Measurements from ENCODE around the gene YPEL5. TPM values are rescaled to one million over a fixed set of nuclear protein-coding genes. Genes with fewer than 3 reads are reported as not detected.
"Not testable (repeated sequence)": the region's sequence is repeated elsewhere in the genome, so short reads cannot be mapped to it uniquely, and the experiment has no call there.

YPEL5 gene
- total RNA-seq, 1 experiment from 2014 or later = 53.6 TPM

DNA sequence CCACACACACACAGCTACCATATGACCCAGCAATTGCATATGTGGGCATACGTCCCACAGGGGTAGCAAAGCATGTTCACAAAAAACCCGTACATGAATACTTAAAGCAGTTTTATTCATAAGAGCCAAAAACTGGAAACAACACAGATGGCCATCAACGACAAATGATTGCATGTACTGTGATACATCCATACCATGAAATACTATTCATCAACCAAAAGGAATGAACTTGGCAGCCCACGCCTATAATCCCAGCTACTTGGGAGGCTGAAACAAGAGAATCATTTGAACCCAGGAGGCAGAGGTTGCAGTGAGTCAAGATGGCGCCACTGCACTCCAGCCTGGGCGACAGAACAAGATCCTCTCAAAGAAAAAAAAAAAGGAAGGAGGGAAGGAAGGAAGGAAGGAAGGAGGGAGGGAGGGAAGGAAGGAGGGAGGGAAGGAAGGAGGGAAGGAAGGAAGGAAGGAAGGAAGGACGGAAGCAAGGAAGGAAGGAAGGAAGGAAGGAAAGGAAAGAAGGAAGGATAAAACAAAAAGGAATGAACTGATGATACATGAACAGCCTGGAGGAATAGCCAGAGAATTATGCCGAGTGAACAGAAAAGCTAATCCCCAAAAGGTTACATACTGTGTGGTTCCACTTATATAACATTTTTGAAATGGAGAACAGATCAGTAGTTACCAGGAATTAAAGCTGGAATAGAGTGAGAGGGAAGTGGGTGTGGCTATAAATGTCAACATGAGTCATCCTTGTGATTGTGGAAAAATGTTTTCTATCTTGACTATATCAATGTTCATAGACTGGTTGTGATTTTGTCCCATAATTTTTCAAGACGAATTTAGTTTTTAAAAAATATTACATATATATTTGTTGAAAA lies 19.6 kb upstream of the YPEL5 start:
- in situ Hi-C loops (cut with HindIII; ENCODE audit: low pct_unique_long_range_greater_than_20kb, low sequenced_read_pairs) = no loop called here
- DNase-seq (ENCODE audit: low read depth, low spot score) = peak; percentile 18

DNA sequence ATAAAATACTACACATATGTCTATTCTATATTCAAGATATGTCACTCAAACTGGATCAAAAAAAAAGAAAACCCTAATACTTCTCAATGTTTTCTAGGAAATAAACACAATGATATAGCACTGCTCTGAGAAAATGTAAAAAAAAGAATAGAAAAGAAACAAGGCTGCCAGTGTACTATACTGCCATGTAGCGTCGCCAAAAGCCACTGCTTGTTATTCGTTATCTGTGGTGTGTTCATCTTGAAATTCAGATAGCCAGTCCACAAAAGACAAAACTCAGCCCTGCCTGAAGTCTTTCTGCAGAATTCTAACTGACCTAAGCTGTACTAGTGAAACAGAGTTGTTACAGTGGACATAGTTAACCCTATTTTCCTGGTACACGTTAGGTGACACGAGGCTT lies 12.2 kb upstream of the YPEL5 start:
- in situ Hi-C loops (cut with HindIII; ENCODE audit: low pct_unique_long_range_greater_than_20kb, low sequenced_read_pairs) = no loop called here
- no peak for DNase-seq (ENCODE audit: low read depth, low spot score)

- DNase-seq (ENCODE audit: low read depth, low spot score) = peak; percentile 95
- in situ Hi-C loops (cut with HindIII; ENCODE audit: low pct_unique_long_range_greater_than_20kb, low sequenced_read_pairs) = no loop called here
Measured at GRCh38 chr2:30135541-30135940, 11.3 kb upstream of the YPEL5 start.

DNA sequence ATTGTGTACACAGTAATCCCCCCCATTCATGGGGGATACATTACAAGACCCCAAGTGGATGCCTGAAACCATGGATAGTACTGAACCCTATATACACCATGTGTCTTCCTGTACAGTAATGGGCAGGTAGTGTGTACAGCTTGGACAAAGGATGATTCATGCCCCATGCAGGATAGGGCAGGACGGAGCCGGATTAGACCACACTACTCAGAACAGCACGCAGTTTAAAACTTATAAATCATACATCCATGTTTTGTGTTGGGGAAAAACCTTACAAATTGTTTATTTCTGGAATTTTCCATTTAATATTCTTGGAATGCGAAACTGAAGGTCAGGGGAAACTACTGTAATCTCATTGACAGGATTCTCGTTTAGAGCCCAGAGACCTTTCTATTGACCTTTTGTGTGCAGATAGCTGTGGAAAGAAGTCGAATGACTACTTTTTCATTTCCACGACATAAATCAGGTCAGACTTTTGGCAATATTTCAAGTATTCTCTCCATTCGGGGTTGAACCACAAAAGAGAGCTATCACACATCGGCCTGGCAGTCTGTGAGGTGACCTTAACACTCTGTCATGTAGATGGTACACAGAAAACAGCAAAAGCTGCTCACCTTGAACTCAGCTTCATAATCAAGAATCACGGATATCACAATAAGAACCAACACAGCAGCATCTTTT lies 9.9 kb upstream of the YPEL5 start:
- in situ Hi-C loops (cut with HindIII; ENCODE audit: low pct_unique_long_range_greater_than_20kb, low sequenced_read_pairs) = no loop called here
- peak; percentile 62 for DNase-seq (ENCODE audit: low read depth, low spot score)

GRCh38 chr2:30139131-30139870 lies 7.5 kb upstream of the YPEL5 start:
- DNase-seq (ENCODE audit: low read depth, low spot score) = no peak
- in situ Hi-C loops (cut with HindIII; ENCODE audit: low pct_unique_long_range_greater_than_20kb, low sequenced_read_pairs) = no loop called here

- in situ Hi-C loops (cut with HindIII; ENCODE audit: low pct_unique_long_range_greater_than_20kb, low sequenced_read_pairs) = no loop called here
- DNase-seq (ENCODE audit: low read depth, low spot score) = no peak
Measured at GRCh38 chr2:30141136-30141535, 5.7 kb upstream of the YPEL5 start.

GRCh38 chr2:30144260-30144659 lies 2.5 kb upstream of the YPEL5 start:
- DNase-seq (ENCODE audit: low read depth, low spot score) = no peak
- in situ Hi-C loops (cut with HindIII; ENCODE audit: low pct_unique_long_range_greater_than_20kb, low sequenced_read_pairs) = no loop called here

DNA sequence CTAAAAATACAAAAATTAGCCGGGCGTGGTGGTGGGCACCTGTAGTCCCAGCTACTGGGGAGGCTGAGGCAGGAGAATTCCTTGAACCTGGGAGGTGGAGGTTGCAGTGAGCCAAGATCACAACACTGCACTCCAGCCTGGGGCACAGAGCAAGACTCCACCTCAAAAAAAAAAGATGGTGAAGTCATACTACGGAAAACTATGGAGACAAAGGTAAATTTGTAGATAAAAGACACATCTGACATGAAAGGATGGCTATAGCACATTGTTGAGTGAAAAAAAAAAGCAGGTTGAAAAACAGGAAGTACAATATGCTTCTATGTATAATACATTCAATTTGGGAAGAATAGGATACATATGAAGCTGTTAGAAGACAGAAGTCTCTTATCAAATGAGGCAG lies 1.9 kb upstream of the YPEL5 start:
- DNase-seq (ENCODE audit: low read depth, low spot score); in situ Hi-C loops (cut with HindIII; ENCODE audit: low pct_unique_long_range_greater_than_20kb, low sequenced_read_pairs): not testable (repeated sequence)

DNA sequence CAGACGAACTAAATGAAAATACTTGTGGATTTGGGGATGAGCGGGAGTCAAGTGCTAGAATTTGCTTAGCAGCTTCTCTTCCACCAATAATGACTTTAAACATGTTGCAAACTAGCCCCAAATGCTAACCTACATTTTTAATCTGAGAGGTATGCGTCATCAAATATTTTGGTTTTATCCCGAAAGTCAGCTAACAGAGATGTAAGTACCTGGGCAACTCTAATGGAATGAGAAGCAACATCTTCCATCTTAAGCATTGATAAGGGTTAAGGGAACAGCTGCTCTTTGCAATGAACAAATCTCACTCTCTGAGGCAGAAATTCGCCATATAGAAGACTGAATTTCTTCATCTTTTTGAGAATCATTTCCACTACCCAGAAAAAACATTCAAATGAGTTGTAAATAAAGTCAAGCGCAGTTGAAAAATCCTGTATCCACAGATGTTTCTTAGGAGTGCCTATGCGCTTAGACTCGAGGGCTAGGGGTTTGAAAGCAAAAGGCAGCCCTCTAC lies 926 bp upstream of the YPEL5 start:
- DNase-seq (ENCODE audit: low read depth, low spot score) = peak; percentile 12
- in situ Hi-C loops (cut with HindIII; ENCODE audit: low pct_unique_long_range_greater_than_20kb, low sequenced_read_pairs) = no loop called here

GRCh38 chr2:30147196-30147714 lies 448 bp downstream of the YPEL5 start:
- in situ Hi-C loops (cut with HindIII; ENCODE audit: low pct_unique_long_range_greater_than_20kb, low sequenced_read_pairs) = no loop called here
- no peak for DNase-seq (ENCODE audit: low read depth, low spot score)

DNA sequence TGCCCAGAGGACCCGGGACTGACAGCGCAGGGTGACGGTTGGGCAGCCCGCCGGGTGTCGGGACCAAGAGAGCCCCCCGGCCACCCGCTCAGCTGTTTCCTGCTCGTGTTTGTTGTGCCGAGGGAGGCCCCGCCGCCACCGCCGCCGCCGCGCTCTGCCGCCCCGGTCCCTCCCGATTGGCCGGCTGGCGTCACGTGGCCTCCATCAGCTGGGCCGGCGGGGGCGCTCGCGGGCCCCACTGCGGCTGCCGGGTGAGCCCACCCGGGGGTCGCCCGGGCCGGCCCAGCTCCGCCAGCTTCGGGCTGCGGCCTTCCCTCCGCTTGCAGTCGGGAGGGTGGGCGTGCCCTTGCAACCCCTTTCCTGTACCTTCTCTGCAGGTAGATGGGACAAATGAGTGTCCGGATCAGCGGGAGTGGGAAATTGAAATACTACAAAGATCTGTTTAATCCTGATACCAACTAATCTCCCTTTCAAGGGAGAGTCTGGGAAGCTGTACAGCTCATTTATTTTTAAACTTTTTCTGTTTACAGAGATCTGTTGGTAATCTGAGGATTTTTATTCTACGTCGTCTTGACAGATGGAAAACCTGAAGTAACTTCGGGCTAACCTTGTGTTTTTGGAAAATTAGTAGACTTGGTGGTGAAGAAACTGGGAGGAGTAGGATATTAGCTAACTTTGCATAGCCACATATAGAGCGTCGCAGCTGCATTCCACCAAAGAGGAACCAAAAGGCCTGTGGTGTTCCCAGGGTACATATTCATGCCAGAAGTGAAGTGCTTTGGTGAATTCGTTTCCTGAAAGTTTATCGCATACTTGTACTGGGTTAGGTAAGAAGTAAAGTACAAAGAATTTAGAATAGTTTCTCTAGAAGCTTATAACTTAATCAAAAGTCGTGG lies 1.2 kb downstream of the YPEL5 start:
- in situ Hi-C loops (cut with HindIII; ENCODE audit: low pct_unique_long_range_greater_than_20kb, low sequenced_read_pairs) = no loop called here
- DNase-seq (ENCODE audit: low read depth, low spot score) = peak; percentile 69

DNA sequence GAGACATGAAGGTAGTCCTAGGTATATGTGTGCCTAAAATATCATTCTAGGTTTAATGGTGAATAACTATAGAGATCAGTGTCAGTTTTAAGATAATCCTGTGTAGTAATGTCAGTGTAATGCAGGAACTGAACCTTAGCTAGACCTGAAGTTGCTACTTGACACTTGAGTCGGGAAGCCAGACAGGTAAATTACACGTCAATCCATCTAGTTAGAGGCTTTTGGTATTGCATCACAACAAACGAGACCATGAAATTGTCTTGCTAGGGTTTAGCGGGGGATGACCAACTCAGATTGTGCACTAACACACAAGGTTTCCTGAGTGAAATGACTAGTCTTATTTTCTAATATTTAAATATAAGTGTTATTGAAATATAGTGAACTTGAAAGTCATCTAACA lies 2.0 kb downstream of the YPEL5 start:
- in situ Hi-C loops (cut with HindIII; ENCODE audit: low pct_unique_long_range_greater_than_20kb, low sequenced_read_pairs) = no loop called here

DNA sequence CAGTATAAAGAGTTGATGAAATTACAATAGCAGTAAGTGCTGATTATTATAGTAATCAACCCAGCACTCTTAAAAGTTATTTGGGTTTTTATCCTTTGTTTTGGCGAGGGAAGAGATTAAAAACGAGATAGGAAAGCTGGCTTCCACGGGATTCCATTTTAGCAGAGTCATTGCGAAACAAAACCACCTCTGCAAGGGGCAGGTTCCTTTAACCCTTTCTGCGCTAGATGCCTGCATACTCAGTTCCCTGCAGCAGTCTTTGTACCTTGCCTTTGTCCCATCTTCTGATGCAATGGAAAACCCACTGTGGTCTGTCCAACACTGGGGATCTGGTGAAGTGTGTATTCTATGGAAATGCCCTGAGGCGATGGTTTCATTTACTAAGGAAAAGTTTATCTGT lies 2.7 kb downstream of the YPEL5 start:
- DNase-seq (ENCODE audit: low read depth, low spot score) = no peak
- in situ Hi-C loops (cut with HindIII; ENCODE audit: low pct_unique_long_range_greater_than_20kb, low sequenced_read_pairs) = no loop called here

More for the DNA sequence above, 2.0 kb downstream of the YPEL5 start:
- DNase-seq (ENCODE audit: low read depth, low spot score) = no peak

DNA sequence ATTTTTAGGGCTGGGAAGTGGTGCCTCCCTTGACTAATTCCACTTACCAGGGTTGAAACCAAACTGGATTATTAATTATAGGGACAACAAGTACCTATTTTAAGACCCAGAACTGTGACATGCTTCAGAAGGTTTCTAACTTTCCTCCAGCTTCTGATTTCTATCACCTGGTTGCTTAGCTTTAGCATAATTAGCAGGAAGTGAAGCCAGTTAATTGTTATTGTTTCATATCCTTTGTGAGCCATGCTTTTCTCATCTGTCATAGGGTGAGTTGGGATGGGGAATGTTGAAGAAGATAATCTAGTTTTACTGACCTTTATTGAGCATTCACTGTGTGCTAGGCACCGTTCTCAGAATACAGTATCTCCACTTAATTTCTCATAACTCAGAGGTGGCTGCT lies 3.2 kb downstream of the YPEL5 start:
- in situ Hi-C loops (cut with HindIII; ENCODE audit: low pct_unique_long_range_greater_than_20kb, low sequenced_read_pairs) = no loop called here
- DNase-seq (ENCODE audit: low read depth, low spot score) = no peak

DNA sequence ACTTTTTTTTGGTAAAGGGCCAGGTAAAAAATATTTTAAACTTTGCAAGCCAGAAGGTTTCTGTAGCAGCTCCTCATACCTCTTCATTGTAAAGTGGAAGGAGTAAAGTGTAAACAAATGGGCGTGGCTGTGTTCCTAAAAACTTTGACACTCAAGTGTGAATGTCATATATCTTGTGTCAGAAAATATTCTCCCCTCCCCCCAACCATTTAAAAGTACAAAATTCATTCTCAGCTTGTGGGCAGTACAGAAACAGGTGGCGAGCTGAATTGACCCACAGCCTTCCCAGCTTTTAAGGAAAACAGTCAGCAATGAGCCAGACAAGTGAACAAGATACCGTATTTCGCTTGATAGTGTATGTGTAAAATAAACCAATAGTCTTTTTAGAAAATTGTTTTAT lies 4.0 kb downstream of the YPEL5 start:
- DNase-seq (ENCODE audit: low read depth, low spot score) = no peak
- in situ Hi-C loops (cut with HindIII; ENCODE audit: low pct_unique_long_range_greater_than_20kb, low sequenced_read_pairs) = no loop called here

GRCh38 chr2:30152385-30152784 lies 5.6 kb downstream of the YPEL5 start:
- DNase-seq (ENCODE audit: low read depth, low spot score) = no peak
- in situ Hi-C loops (cut with HindIII; ENCODE audit: low pct_unique_long_range_greater_than_20kb, low sequenced_read_pairs) = no loop called here

DNA sequence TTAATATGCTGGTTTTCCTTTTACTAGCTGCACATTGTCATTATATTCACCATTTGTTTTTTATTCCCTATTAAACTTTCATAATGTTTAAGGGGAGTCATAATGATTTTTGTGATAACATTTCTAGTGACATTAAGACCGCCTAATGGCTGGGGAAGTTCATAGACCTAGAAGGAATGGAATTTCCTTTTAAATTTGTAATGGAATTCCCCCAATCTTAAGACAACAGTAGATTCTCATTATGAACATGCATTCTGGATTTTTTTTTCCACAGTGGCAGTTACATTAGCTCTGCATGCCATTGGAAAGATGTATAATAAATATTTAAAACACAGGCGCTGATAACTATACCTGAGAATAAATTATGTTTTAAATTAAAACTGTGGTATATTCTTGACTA lies 8.4 kb downstream of the YPEL5 start:
- in situ Hi-C loops (cut with HindIII; ENCODE audit: low pct_unique_long_range_greater_than_20kb, low sequenced_read_pairs) = no loop called here
- DNase-seq (ENCODE audit: low read depth, low spot score) = no peak

Measured in SK-MEL-5 (cell line).